BJ (cell line): ENCODE data around the gene PDE4D. TPM values are rescaled to one million over a fixed set of nuclear protein-coding genes. Genes with fewer than 3 reads are reported as not detected.

Experiments used
- CTCF ChIA-PET: fragments of 350-600 bp; formaldehyde crosslinking; extraction: SDS; loops from one replicate; lab custom pipeline; 2021; ENCODE audit warnings: antibody characterized with exemption, inconsistent platforms; lab: Yijun Ruan, JAX
- POLR2A ChIA-PET: fragments of 300-600 bp; sonication (Branson Sonifier 250); formaldehyde crosslinking; extraction: SDS; loops from one replicate; lab custom pipeline; 2021; ENCODE audit warnings: antibody characterized with exemption; lab: Charles Lee
- DNase-seq: peaks from one replicate; pipeline ENCODE4 v3.0.0-alpha.2; 2011; ENCODE audit warnings: low read depth
- H3K27me3 ChIP-seq: 2 replicates; pipeline ENCODE4 v1.6.0; 2011; ENCODE audit warnings: low read length; ENCODE audit not compliant: control insufficient read depth, insufficient read depth
- H3K36me3 ChIP-seq: 2 replicates; pipeline ENCODE4 v1.5.1; 2011; ENCODE audit warnings: low read length; ENCODE audit not compliant: control insufficient read depth, insufficient read depth
- H3K4me3 ChIP-seq: 2 replicates; pipeline ENCODE4 v1.5.1; 2011; ENCODE audit warnings: low read depth, mild to moderate bottlenecking, control low read depth, low read length
- CTCF ChIP-seq: IDR thresholded peaks from 2 replicates; pipeline ENCODE4 v1.5.1; 2011; ENCODE audit warnings: low read depth, mild to moderate bottlenecking, control low read depth, inconsistent platforms, low read length, moderate library complexity; ENCODE audit not compliant: insufficient read depth
- polyA plus RNA-seq: library from polyadenylated mRNA; depleted of rRNA; stranded (reverse); fragments of >200 nt; gene quantifications from 2 replicates; pipeline ENCODE4 v1.2.3, GENCODE V29; 2011

The PDE4D gene
- polyA plus RNA-seq, 1 experiment, result 2.8 TPM

GRCh38 chr5:59773294-59773693 lies 120.2 kb downstream of the PDE4D start:
- ChIA-PET POLR2A (no interaction called here), CTCF (interaction anchor here (1.0 kb wide), 1 partner anchor 47 kb away, joined by 3 read pairs; no protein-coding TSS in a partner anchor)
- Histone ChIP-seq H3K4me3 (no peak overlapping the region), H3K27me3 (peaks cover 1% of the 10 kb centered on the region), H3K36me3 (no peaks in the 10 kb centered on the region)
- no peak for DNase-seq
- TF ChIP-seq CTCF, result no peak

- Histone ChIP-seq H3K27me3 (peaks cover 7% of the 10 kb centered on the region), H3K4me3 (no peak overlapping the region), H3K36me3 (no peaks in the 10 kb centered on the region)
- CTCF ChIA-PET, result interaction anchor here (1.0 kb wide), 1 partner anchor 47 kb away, joined by 3 read pairs; no protein-coding TSS in a partner anchor
- no peak for TF ChIP-seq CTCF
- no peak for DNase-seq
- POLR2A ChIA-PET, result no interaction called here
These were observed 120.8 kb downstream of the PDE4D start for GRCh38 chr5:59772757-59773156.

GRCh38 chr5:59772206-59772605 lies 121.3 kb downstream of the PDE4D start:
- no peak overlapping the region for H3K4me3 ChIP-seq
- CTCF ChIA-PET, result interaction anchor here (1.0 kb wide), 1 partner anchor 46 kb away, joined by 3 read pairs; no protein-coding TSS in a partner anchor
- no peak for DNase-seq
- TF ChIP-seq CTCF, result no peak
- no peaks in the 10 kb centered on the region for H3K36me3 ChIP-seq
- POLR2A ChIA-PET, result no interaction called here
- peaks cover 10% of the 10 kb centered on the region for H3K27me3 ChIP-seq

- Histone ChIP-seq H3K27me3 (peaks cover 16% of the 10 kb centered on the region), H3K36me3 (no peaks in the 10 kb centered on the region), H3K4me3 (no peak overlapping the region)
- ChIA-PET POLR2A (no interaction called here), CTCF (interaction anchor here (0.9 kb wide), 1 partner anchor 22 kb away, joined by 3 read pairs; no protein-coding TSS in a partner anchor)
- TF ChIP-seq CTCF, result no peak
- no peak for DNase-seq
These were observed 122.6 kb downstream of the PDE4D start for GRCh38 chr5:59770953-59771352.

GRCh38 chr5:59769832-59770231 lies 123.7 kb downstream of the PDE4D start:
- DNase-seq, result no peak
- CTCF ChIA-PET, result no interaction called here
- POLR2A ChIA-PET, result no interaction called here
- no peak for TF ChIP-seq CTCF
- Histone ChIP-seq H3K4me3 (no peak overlapping the region), H3K36me3 (no peaks in the 10 kb centered on the region), H3K27me3 (peaks cover 16% of the 10 kb centered on the region)
